Adrenal gland (tissue), 5 donors: ENCODE results near the gene RSAD2.

ENCODE experiments used
- CTCF ChIP-seq, 6 experiments: fragments of 450-650 bp in 4 of 6; fragments of 200-600 bp in 2 of 6; sonication (generic) in 1 of 6; IDR thresholded peaks; 1 replicate in 5 of 6; 2 replicates in 1 of 6; pipeline versions ENCODE4 v1.5.1 to v1.8.0; 2016 to 2021; ENCODE audit warnings: antibody characterized with exemption in 6 of 6, mild to moderate bottlenecking in 2 of 6, moderate library complexity in 1 of 6
- POLR2A ChIP-seq, 2 donors: fragments of 450-650 bp; IDR thresholded peaks; one replicate each; pipeline ENCODE4 v1.6.1; 2017; ENCODE audit warnings: antibody characterized with exemption in 2 of 2, mild to moderate bottlenecking in 2 of 2, moderate library complexity in 1 of 2
- donor health status: DM: no; HTN: no; CAD: no.

DNA sequence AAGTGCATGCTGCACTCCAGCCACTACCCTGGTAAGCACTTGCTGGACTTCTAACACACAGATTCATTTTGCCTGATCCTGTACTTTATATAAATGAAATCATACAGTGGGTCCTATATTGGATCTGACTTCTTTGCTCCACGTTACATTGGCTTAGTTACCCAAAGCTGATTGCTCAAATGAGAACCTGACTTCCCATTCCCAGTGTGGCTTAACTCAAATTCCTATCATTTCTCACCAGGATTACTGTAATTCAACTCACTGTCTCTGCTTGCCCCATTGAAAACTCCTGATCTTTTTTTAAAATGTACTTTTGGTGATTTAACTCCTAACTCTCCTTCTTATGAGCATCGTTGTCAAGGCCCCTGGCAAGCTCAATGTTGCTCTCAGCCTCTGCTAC is 1.4 kb downstream of the RSAD2 start:
- no peak for TF ChIP-seq CTCF (IDR thresholded peaks at IDR 0.05)
- TF ChIP-seq POLR2A (IDR thresholded peaks at IDR 0.05) = no peak
